Endothelial cell of umbilical vein (primary cell): ENCODE data around the gene RGS7. TPM values are rescaled to one million over a fixed set of nuclear protein-coding genes. Genes with fewer than 3 reads are reported as not detected.

ENCODE experiments used
- BruUV-seq: library from RNA; stranded (reverse); fragments of 400-500 nt; replicated peaks from 2 replicates; lab custom pipeline; 2021; lab: Mats Ljungman, UMichigan
- CTCF ChIA-PET: fragments of 300-600, 350-600 bp; sonication (Branson Sonifier 250); formaldehyde crosslinking; loops from one replicate; lab custom pipeline; 2021; ENCODE audit warnings: antibody characterized with exemption, inconsistent platforms; lab: Charles Lee
- POLR2A ChIA-PET: fragments of 300-600, 350-600 bp; sonication (Branson Sonifier 250); formaldehyde crosslinking; loops from one replicate; lab custom pipeline; 2021; ENCODE audit warnings: antibody characterized with exemption, inconsistent platforms; lab: Charles Lee
- DNase-seq: peaks from one replicate; pipeline ENCODE4 v3.0.0-alpha.2; 2011; ENCODE audit warnings: low read depth, low spot score
- FAIRE-seq: peaks from 2 replicates; lab custom pipeline; 2011; peaks lifted over from hg19 to GRCh38; lab: Jason Lieb, UNC
- H2AFZ ChIP-seq: 2 replicates; pipeline ENCODE4 v1.6.0; 2012; ENCODE audit warnings: low read depth, low read length, control low read depth, inconsistent platforms
- H3K27ac ChIP-seq: 2 replicates; pipeline ENCODE4 v1.5.1; 2011; ENCODE audit warnings: low read depth, mild to moderate bottlenecking, control low read depth, low read length, moderate library complexity; ENCODE audit not compliant: insufficient read depth
- H3K27me3 ChIP-seq, 2 experiments: 2 replicates each; pipeline versions ENCODE4 v1.6.0 to v1.6.1; 2011; ENCODE audit warnings: low read length in 2 of 2, mixed read lengths in 1 of 2; ENCODE audit not compliant: control insufficient read depth in 2 of 2, insufficient read depth in 2 of 2
- H3K36me3 ChIP-seq, 2 experiments: 2 replicates in 1 of 2; 3 replicates in 1 of 2; pipeline ENCODE4 v1.5.1; 2011; ENCODE audit warnings: low read length in 2 of 2, mild to moderate bottlenecking in 1 of 2, moderate library complexity in 1 of 2; ENCODE audit not compliant: control insufficient read depth in 2 of 2, insufficient read depth in 2 of 2; ENCODE audit errors: extremely low read depth in 1 of 2
- H3K4me1 ChIP-seq: 3 replicates; pipeline ENCODE4 v1.5.1; 2011; ENCODE audit warnings: mild to moderate bottlenecking, low read length; ENCODE audit not compliant: control insufficient read depth, insufficient read depth; ENCODE audit errors: extremely low read depth
- H3K4me2 ChIP-seq: 2 replicates; pipeline ENCODE4 v1.6.1; 2011; ENCODE audit warnings: low read length, control low read depth, mixed read lengths; ENCODE audit not compliant: insufficient read depth
- H3K4me3 ChIP-seq, 3 experiments: fragments of 200-600 bp in 1 of 3; sonication (generic), shearing (Covaris generic) in 1 of 3; replicated peaks in 1 of 3; 2 replicates each; pipeline ENCODE4 v1.5.1; 2011 to 2016; ENCODE audit warnings: control low read depth in 3 of 3, low read length in 3 of 3, mild to moderate bottlenecking in 2 of 3, inconsistent platforms in 1 of 3, low read depth in 1 of 3, moderate library complexity in 1 of 3; ENCODE audit not compliant: insufficient read depth in 1 of 3
- H3K79me2 ChIP-seq: 2 replicates; pipeline ENCODE4 v1.6.0; 2012; ENCODE audit warnings: low read length, inconsistent platforms; ENCODE audit not compliant: control insufficient read depth, insufficient read depth
- H3K9ac ChIP-seq: replicated peaks from 2 replicates; pipeline ENCODE3; 2011; ENCODE audit warnings: low read length, control low read depth; ENCODE audit not compliant: insufficient read depth; ENCODE audit errors: extremely low read depth
- H3K9me1 ChIP-seq: replicated peaks from 3 replicates; pipeline ENCODE4 v1.6.0; 2011; ENCODE audit warnings: mild to moderate bottlenecking, low read length; ENCODE audit not compliant: control insufficient read depth, insufficient read depth; ENCODE audit errors: extremely low read depth
- H3K9me3 ChIP-seq: replicated peaks from 2 replicates; pipeline ENCODE4 v1.5.1; 2012; ENCODE audit warnings: low read length, inconsistent platforms; ENCODE audit not compliant: control insufficient read depth, insufficient read depth
- H4K20me1 ChIP-seq: replicated peaks from 2 replicates; pipeline ENCODE3; 2011; ENCODE audit warnings: mild to moderate bottlenecking, low read length; ENCODE audit not compliant: control insufficient read depth, insufficient read depth; ENCODE audit errors: extremely low read depth
- EZH2 ChIP-seq: IDR thresholded peaks from 2 replicates; pipeline ENCODE4 v1.6.1; 2012; ENCODE audit warnings: borderline replicate concordance, low read depth, mild to moderate bottlenecking, moderate library complexity, low read length, inconsistent platforms; ENCODE audit not compliant: severe bottlenecking
- FOS ChIP-seq: IDR thresholded peaks from 2 replicates; pipeline ENCODE4 v1.6.1; 2011; ENCODE audit warnings: mild to moderate bottlenecking, low read length, moderate library complexity, borderline replicate concordance; ENCODE audit not compliant: insufficient read depth
- GATA2 ChIP-seq: IDR thresholded peaks from 2 replicates; pipeline ENCODE4 v1.7.0; 2011; ENCODE audit warnings: low read depth, mild to moderate bottlenecking, moderate library complexity, mixed read lengths, low read length; ENCODE audit not compliant: insufficient read length, insufficient read depth
- JUN ChIP-seq: IDR thresholded peaks from 2 replicates; pipeline ENCODE4 v1.6.1; 2011; ENCODE audit warnings: borderline replicate concordance, low read depth; ENCODE audit not compliant: insufficient read length, insufficient read depth
- MYC ChIP-seq: IDR thresholded peaks from one replicate; pipeline ENCODE4 v1.6.1; 2011; ENCODE audit warnings: mild to moderate bottlenecking, low read depth, low read length
- POLR2A ChIP-seq: IDR thresholded peaks from 2 replicates; pipeline ENCODE4 v1.6.1; 2012; ENCODE audit warnings: low read depth, mild to moderate bottlenecking, control low read depth, low read length
- POLR2AphosphoS5 ChIP-seq: IDR thresholded peaks from 2 replicates; pipeline ENCODE4 v1.6.1; 2012; ENCODE audit warnings: low read depth, mild to moderate bottlenecking, control low read depth, low read length, moderate library complexity; ENCODE audit not compliant: insufficient read depth
- dilution Hi-C: fragments of 300-500 bp; cut with MboI; formaldehyde crosslinking; loops from one replicate; pipeline ENCODE4 v1.15.0; 2019; ENCODE audit warnings: low sequenced_read_pairs; ENCODE audit not compliant: extremely low pct_ligation_motif_present
- intact Hi-C: fragments of 100-400 bp; cut with micrococcal nuclease; formaldehyde crosslinking; loops from one replicate; pipeline ENCODE4 v1.10.0; 2022
- polyA plus RNA-seq, 4 experiments: library from polyadenylated mRNA; depleted of rRNA in 3 of 4; stranded (reverse) in 3 of 4; unstranded in 1 of 4; fragments of >200 nt; gene quantifications; 2 replicates each; pipeline versions ENCODE4 v1.2.1 to v1.2.3, GENCODE V29; 2011 to 2012; ENCODE audit warnings: missing spikeins in 1 of 4
- total RNA-seq: library from RNA; stranded (reverse); gene quantifications from 2 replicates; pipeline ENCODE4 v1.2.3, GENCODE V29; 2021
- TF ChIP-seq, protein P1 (sequence below), 2 donors: IDR thresholded peaks; 1 replicate in 1 of 2; 2 replicates in 1 of 2; pipeline ENCODE4 v1.5.1; 2011; ENCODE audit warnings: low read length in 2 of 2, mild to moderate bottlenecking in 2 of 2, moderate library complexity in 2 of 2, control low read depth in 1 of 2, inconsistent platforms in 1 of 2, low read depth in 1 of 2; ENCODE audit not compliant: insufficient read depth in 1 of 2; ENCODE audit errors: extremely low read depth in 1 of 2
- TF ChIP-seq, protein P2 (sequence below): IDR thresholded peaks from 2 replicates; pipeline ENCODE4 v1.6.1; 2011; ENCODE audit not compliant: insufficient read depth, insufficient read length

Gene RGS7
- total and polyA plus RNA-seq, 2 donors (not counting 3 experiments of a cell fraction or from before 2014, with no cell fraction given), result 0.43 to 0.44 TPM

DNA sequence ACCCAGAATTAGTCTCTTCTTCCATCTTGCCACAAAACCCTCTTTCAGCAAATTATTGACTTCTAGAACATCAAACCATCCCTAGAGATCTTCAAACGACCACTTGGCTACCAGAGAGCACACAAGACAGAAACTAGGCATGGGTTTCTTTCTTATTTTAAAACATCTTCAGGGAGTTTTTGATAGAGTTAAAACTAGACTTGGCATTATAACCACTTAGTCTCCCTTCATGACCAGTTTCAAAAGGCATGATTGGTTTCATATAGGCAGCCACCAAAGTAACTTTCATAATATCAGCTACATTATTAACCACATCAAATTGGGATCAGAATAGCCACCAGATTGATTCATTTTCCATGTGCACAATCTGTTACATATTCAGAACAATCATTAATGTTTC lies 376.7 kb downstream of the RGS7 start:
- intact Hi-C loops (no loop called here), dilution Hi-C loops (no loop called here)
- ChIA-PET CTCF (interaction anchor here (1.7 kb wide), 1 partner anchor 10 kb away, joined by 5 read pairs; no protein-coding TSS in a partner anchor), POLR2A (no interaction called here)
- H3K27me3 ChIP-seq, result no peaks in the 10 kb centered on the region
- H3K36me3 ChIP-seq, result no peaks in the 10 kb centered on the region
- DNase-seq (no peak), FAIRE-seq (no peak)
- no peak overlapping the region for H3K9ac ChIP-seq
- H3K4me1 ChIP-seq, result no peaks in the 10 kb centered on the region
- H3K79me2 ChIP-seq, result no peaks in the 10 kb centered on the region
- H2AFZ ChIP-seq, result no peak overlapping the region
- H3K9me3 ChIP-seq, result no peaks in the 10 kb centered on the region
- no TSS peak for BruUV-seq
- no peak overlapping the region for H3K4me3 ChIP-seq
- no peak for TF ChIP-seq POLR2AphosphoS5
- TF ChIP-seq, protein P1, sequence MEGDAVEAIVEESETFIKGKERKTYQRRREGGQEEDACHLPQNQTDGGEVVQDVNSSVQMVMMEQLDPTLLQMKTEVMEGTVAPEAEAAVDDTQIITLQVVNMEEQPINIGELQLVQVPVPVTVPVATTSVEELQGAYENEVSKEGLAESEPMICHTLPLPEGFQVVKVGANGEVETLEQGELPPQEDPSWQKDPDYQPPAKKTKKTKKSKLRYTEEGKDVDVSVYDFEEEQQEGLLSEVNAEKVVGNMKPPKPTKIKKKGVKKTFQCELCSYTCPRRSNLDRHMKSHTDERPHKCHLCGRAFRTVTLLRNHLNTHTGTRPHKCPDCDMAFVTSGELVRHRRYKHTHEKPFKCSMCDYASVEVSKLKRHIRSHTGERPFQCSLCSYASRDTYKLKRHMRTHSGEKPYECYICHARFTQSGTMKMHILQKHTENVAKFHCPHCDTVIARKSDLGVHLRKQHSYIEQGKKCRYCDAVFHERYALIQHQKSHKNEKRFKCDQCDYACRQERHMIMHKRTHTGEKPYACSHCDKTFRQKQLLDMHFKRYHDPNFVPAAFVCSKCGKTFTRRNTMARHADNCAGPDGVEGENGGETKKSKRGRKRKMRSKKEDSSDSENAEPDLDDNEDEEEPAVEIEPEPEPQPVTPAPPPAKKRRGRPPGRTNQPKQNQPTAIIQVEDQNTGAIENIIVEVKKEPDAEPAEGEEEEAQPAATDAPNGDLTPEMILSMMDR (IDR thresholded peaks at IDR 0.05; ENCODE audit: extremely low read depth in 1 of 2, insufficient read depth in 1 of 2, low read depth in 1 of 2, low read length in 2 of 2), result no peak
- no peak for TF ChIP-seq JUN
- no peak for TF ChIP-seq GATA2
- TF ChIP-seq EZH2, result no peak
- no peak for TF ChIP-seq FOS
- TF ChIP-seq POLR2A, result no peak
- TF ChIP-seq MYC, result no peak
- TF ChIP-seq, protein P2, sequence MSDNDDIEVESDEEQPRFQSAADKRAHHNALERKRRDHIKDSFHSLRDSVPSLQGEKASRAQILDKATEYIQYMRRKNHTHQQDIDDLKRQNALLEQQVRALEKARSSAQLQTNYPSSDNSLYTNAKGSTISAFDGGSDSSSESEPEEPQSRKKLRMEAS, result no peak
- no peaks in the 10 kb centered on the region for H3K9me1 ChIP-seq
- no peaks in the 10 kb centered on the region for H4K20me1 ChIP-seq
- H3K4me2 ChIP-seq, result no peak overlapping the region
- no peak overlapping the region for H3K27ac ChIP-seq
